Prostate gland (tissue), 2 donors: ENCODE data around the gene WDSUB1.

Experiments used
- POLR2AphosphoS5 ChIP-seq: sonication (generic); formaldehyde crosslinking; IDR thresholded peaks from one replicate; pipeline ENCODE4 v1.6.1; 2017; ENCODE audit warnings: antibody characterized with exemption
- TF ChIP-seq, protein P1 (sequence below), 4 experiments: fragments of 200-600 bp in 2 of 4; fragments of 450-650 bp in 2 of 4; sonication (generic) in 2 of 4; IDR thresholded peaks; 1 replicate in 3 of 4; 2 replicates in 1 of 4; pipeline ENCODE4 v1.5.1; 2016 to 2019; ENCODE audit warnings: antibody characterized with exemption in 4 of 4, mild to moderate bottlenecking in 2 of 4, moderate library complexity in 2 of 4

DNA sequence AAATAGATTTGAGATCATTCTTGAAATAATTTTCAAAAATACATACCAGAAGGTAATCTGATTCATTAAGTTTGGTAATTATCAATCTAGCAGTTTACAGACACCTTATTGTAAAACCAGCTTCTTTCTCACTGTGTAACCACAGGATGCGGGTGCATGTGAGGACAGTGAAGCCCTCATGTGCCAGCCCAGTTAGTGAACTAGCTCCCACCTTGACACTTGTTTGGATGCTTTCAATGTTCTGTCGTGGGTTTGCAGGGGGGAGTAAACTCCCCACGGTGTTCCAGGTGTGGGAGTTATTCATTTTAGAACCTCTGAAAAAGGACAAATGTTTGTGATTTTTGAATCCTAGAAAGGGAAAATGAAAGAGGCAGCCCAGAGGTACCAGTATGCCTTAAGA is 59.0 kb downstream of the WDSUB1 start:
- TF ChIP-seq, protein P1, sequence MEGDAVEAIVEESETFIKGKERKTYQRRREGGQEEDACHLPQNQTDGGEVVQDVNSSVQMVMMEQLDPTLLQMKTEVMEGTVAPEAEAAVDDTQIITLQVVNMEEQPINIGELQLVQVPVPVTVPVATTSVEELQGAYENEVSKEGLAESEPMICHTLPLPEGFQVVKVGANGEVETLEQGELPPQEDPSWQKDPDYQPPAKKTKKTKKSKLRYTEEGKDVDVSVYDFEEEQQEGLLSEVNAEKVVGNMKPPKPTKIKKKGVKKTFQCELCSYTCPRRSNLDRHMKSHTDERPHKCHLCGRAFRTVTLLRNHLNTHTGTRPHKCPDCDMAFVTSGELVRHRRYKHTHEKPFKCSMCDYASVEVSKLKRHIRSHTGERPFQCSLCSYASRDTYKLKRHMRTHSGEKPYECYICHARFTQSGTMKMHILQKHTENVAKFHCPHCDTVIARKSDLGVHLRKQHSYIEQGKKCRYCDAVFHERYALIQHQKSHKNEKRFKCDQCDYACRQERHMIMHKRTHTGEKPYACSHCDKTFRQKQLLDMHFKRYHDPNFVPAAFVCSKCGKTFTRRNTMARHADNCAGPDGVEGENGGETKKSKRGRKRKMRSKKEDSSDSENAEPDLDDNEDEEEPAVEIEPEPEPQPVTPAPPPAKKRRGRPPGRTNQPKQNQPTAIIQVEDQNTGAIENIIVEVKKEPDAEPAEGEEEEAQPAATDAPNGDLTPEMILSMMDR (IDR thresholded peaks at IDR 0.05), result no peak
- no peak for TF ChIP-seq POLR2AphosphoS5
